Ovary (tissue), 9 donors: ENCODE measurements around the gene IMMT. TPM values are rescaled to one million over a fixed set of nuclear protein-coding genes. Genes with fewer than 3 reads are reported as not detected.

ENCODE experiments used
- DNase-seq, 5 donors: peaks; one replicate each; pipeline ENCODE4 v3.0.0-alpha.2; 2019 to 2020
- H3K27ac ChIP-seq, 2 donors: fragments of 200-600 bp; one replicate each; pipeline versions ENCODE4 v1.5.1 to v1.8.0; 2019 to 2022
- H3K27me3 ChIP-seq: fragments of 200-600 bp; one replicate; pipeline ENCODE4 v1.8.0; 2022
- H3K36me3 ChIP-seq: fragments of 200-600 bp; sonication (generic); one replicate; pipeline ENCODE4 v1.5.1; 2019
- H3K4me1 ChIP-seq: one replicate; pipeline ENCODE4 v1.8.1; 2013; ENCODE audit warnings: mild to moderate bottlenecking, moderate library complexity; ENCODE audit not compliant: insufficient read depth
- H3K4me3 ChIP-seq: fragments of 200-600 bp; sonication (generic); one replicate; pipeline ENCODE4 v1.5.1; 2017
- H3K9me3 ChIP-seq, 2 donors: fragments of 200-600 bp in 1 of 2; sonication (generic) in 1 of 2; one replicate each; pipeline versions ENCODE4 v1.5.1 to v1.8.1; 2013 to 2019; ENCODE audit warnings: mild to moderate bottlenecking in 1 of 2, moderate library complexity in 1 of 2
- CTCF ChIP-seq, 3 donors: fragments of 450-650 bp in 2 of 3; fragments of 200-600 bp in 1 of 3; IDR thresholded peaks; one replicate each; pipeline versions ENCODE4 v1.5.1 to v1.8.0; 2016 to 2022; ENCODE audit warnings: antibody characterized with exemption in 3 of 3, mild to moderate bottlenecking in 1 of 3
- EP300 ChIP-seq: sonication (generic); formaldehyde crosslinking; IDR thresholded peaks from one replicate; pipeline ENCODE4 v1.6.1; 2017; ENCODE audit warnings: antibody characterized with exemption
- POLR2A ChIP-seq: fragments of 450-650 bp; IDR thresholded peaks from one replicate; pipeline ENCODE4 v1.6.1; 2017; ENCODE audit warnings: antibody characterized with exemption, mild to moderate bottlenecking, moderate library complexity
- WGBS, 3 donors: extraction: QIAGEN DNeasy Blood & Tissue Kit in 1 of 3; methylation state at CpG; one replicate each; pipeline versions ENCODE4 v1.1.5 to v1.1.7; 2013 to 2017; 5-methylcytosine and 5-hydroxymethylcytosine counted together
- intact Hi-C, 4 donors: fragments of 100-400 bp; cut with DNase I; formaldehyde crosslinking; loops; one replicate each; pipeline versions ENCODE4 v1.11.0 to v1.15.1; 2022 to 2023
- polyA plus RNA-seq, 2 donors: library from polyadenylated mRNA; stranded (reverse); fragments of 200-250 nt in 1 of 2; fragments of 350-450 nt in 1 of 2; fragmentation: Illumina TruSeq in 1 of 2; extraction: RNeasy Lipid Tissue Mini Kit (QIAGEN cat#74804) in 1 of 2; gene quantifications; one replicate each; pipeline ENCODE4 v1.2.3, GENCODE V29; 2013 to 2014
- total RNA-seq, 7 donors: library from RNA; depleted of rRNA in 2 of 7; stranded (reverse); fragments of >200 nt in 2 of 7; fragmentation: NEBNext Ultra II Directional in 3 of 7; extraction: Animal tissue kit (Norgen Biotek cat#: 25700) in 3 of 7; gene quantifications; one replicate each; pipeline versions ENCODE4 v1.1.0 to v1.2.4, GENCODE V29; 2016 to 2023
- donor health status: DM: no; HTN: no; CAD: no; lungs with moderate emphysema.
- donor health status: DM: no; HTN: no; CAD: no.
- donor health status: Bipolar disorder and iron deficiency.
- donor health status: DM: yes; HTN: yes; CAD: no.
- donor health status: DM: no; HTN: no; CAD: no.
- donor health status: DM: yes; HTN: yes; CAD: no.

The IMMT gene
- total and polyA plus RNA-seq, 9 donors: 22.8 to 99.4 (median 48.4) TPM

- Histone ChIP-seq H3K27ac (no peak overlapping the region), H3K36me3 (no peaks in the 10 kb centered on the region), H3K27me3 (no peaks in the 10 kb centered on the region), H3K9me3 (no peaks in the 10 kb centered on the region), H3K4me3 (no peak overlapping the region), H3K4me1 (no peaks in the 10 kb centered on the region)
- DNase-seq: no peak
- TF ChIP-seq EP300 (no peak), CTCF (IDR thresholded peaks at IDR 0.05) (no peak), POLR2A (no peak)
- WGBS, 3 donors: 93 to 95% (median 94%) methylated on average over 14 of the region's 14 CpGs
- intact Hi-C loops: no loop called here
Observed at GRCh38 chr2:86240251-86240650, 45.0 kb upstream of the IMMT start.

- DNase-seq: no peak
- H3K27ac ChIP-seq: no peak overlapping the region
- H3K36me3 ChIP-seq: no peaks in the 10 kb centered on the region
- no peaks in the 10 kb centered on the region for H3K27me3 ChIP-seq
- no peak for TF ChIP-seq EP300
- TF ChIP-seq POLR2A: no peak
- no peak for TF ChIP-seq CTCF (IDR thresholded peaks at IDR 0.05)
- intact Hi-C loops: no loop called here
- WGBS, 3 donors: 91 to 94% (median 92%) methylated on average over 8 of the region's 8 CpGs
- H3K4me3 ChIP-seq: no peak overlapping the region
- H3K4me1 ChIP-seq: no peaks in the 10 kb centered on the region
- H3K9me3 ChIP-seq: no peaks in the 10 kb centered on the region
Observed at GRCh38 chr2:86239745-86240144, 44.5 kb upstream of the IMMT start.

GRCh38 chr2:86239326-86239725, 44.1 kb upstream of the IMMT start:
- Histone ChIP-seq H3K27me3 (no peaks in the 10 kb centered on the region), H3K9me3 (no peaks in the 10 kb centered on the region), H3K4me3 (no peak overlapping the region), H3K27ac (no peak overlapping the region), H3K36me3 (no peaks in the 10 kb centered on the region), H3K4me1 (no peaks in the 10 kb centered on the region)
- no peak for TF ChIP-seq CTCF (IDR thresholded peaks at IDR 0.05)
- no peak for TF ChIP-seq POLR2A
- no peak for TF ChIP-seq EP300
- intact Hi-C loops: no loop called here
- no peak for DNase-seq
- WGBS, 3 donors: 82 to 94% (median 90%) methylated on average over 4 of the region's 4 CpGs

GRCh38 chr2:86238354-86238753, 43.1 kb upstream of the IMMT start:
- H3K4me1 ChIP-seq: no peaks in the 10 kb centered on the region
- no peaks in the 10 kb centered on the region for H3K27me3 ChIP-seq
- H3K27ac ChIP-seq: no peak overlapping the region
- WGBS, 3 donors: 87 to 93% (median 89%) methylated on average over 5 of the region's 5 CpGs
- no peak overlapping the region for H3K4me3 ChIP-seq
- no peaks in the 10 kb centered on the region for H3K36me3 ChIP-seq
- intact Hi-C loops: no loop called here
- no peak for DNase-seq
- TF ChIP-seq EP300 (no peak), POLR2A (no peak), CTCF (IDR thresholded peaks at IDR 0.05) (no peak)
- no peaks in the 10 kb centered on the region for H3K9me3 ChIP-seq

GRCh38 chr2:86237172-86237571, 41.9 kb upstream of the IMMT start:
- Histone ChIP-seq H3K4me3 (no peak overlapping the region), H3K4me1 (no peaks in the 10 kb centered on the region), H3K9me3 (no peaks in the 10 kb centered on the region), H3K27ac (no peak overlapping the region), H3K27me3 (no peaks in the 10 kb centered on the region), H3K36me3 (no peaks in the 10 kb centered on the region)
- no peak for DNase-seq
- intact Hi-C loops: no loop called here
- TF ChIP-seq EP300: no peak
- no peak for TF ChIP-seq POLR2A
- no peak for TF ChIP-seq CTCF (IDR thresholded peaks at IDR 0.05)
- WGBS, 3 donors: 74 to 76% (median 75%) methylated on average over 5 of the region's 5 CpGs
